Ascending aorta (tissue), 2 donors: ENCODE results near the gene PDSS1. TPM values are rescaled to one million over a fixed set of nuclear protein-coding genes. Genes with fewer than 3 reads are reported as not detected.

Experiments used
- DNase-seq, 2 donors: peaks; one replicate each; pipeline ENCODE4 v3.0.0-alpha.2; 2019; ENCODE audit warnings: low spot score in 2 of 2
- H3K27ac ChIP-seq, 2 donors: fragments of 200-600 bp; sonication (generic); one replicate each; pipeline ENCODE4 v1.5.1; 2016 to 2017; ENCODE audit warnings: mild to moderate bottlenecking in 1 of 2
- H3K27me3 ChIP-seq: fragments of 200-600 bp; sonication (generic); one replicate; pipeline ENCODE4 v1.5.1; 2017
- H3K36me3 ChIP-seq, 2 donors: fragments of 200-600 bp; sonication (generic); one replicate each; pipeline ENCODE4 v1.5.1; 2016
- H3K4me1 ChIP-seq, 2 donors: fragments of 200-600 bp; sonication (generic); one replicate each; pipeline ENCODE4 v1.5.1; 2016 to 2017; ENCODE audit warnings: mild to moderate bottlenecking in 1 of 2
- H3K4me3 ChIP-seq, 2 donors: fragments of 200-600 bp; sonication (generic); one replicate each; pipeline ENCODE4 v1.5.1; 2016 to 2017; ENCODE audit warnings: mild to moderate bottlenecking in 1 of 2
- H3K9me3 ChIP-seq, 2 donors: fragments of 200-600 bp; sonication (generic); one replicate each; pipeline ENCODE4 v1.5.1; 2016
- CTCF ChIP-seq, 3 experiments: fragments of 200-600 bp in 2 of 3; fragments of 450-650 bp in 1 of 3; sonication (generic) in 2 of 3; IDR thresholded peaks; one replicate each; pipeline ENCODE4 v1.5.1; 2016 to 2019; ENCODE audit warnings: antibody characterized with exemption in 3 of 3, mild to moderate bottlenecking in 1 of 3, moderate library complexity in 1 of 3
- intact Hi-C: fragments of 100-400 bp; cut with DNase I; formaldehyde crosslinking; loops from one replicate; pipeline ENCODE4 v1.15.1; 2023
- total RNA-seq: library from RNA; depleted of rRNA; stranded (reverse); fragments of >200 nt; gene quantifications from one replicate; pipeline ENCODE4 v1.1.0, GENCODE V29; 2016

Gene PDSS1
- total RNA-seq, 1 donor from 2014 or later, result not detected

- DNase-seq, result no peak
- Histone ChIP-seq H3K4me3 (no peak overlapping the region), H3K9me3 (peaks cover 0 to 7% of the 10 kb centered on the region in 2 donors), H3K27ac (no peak overlapping the region), H3K36me3 (no peaks in the 10 kb centered on the region), H3K27me3 (no peaks in the 10 kb centered on the region), H3K4me1 (peaks cover 0 to 8% of the 10 kb centered on the region in 2 donors)
- TF ChIP-seq CTCF (IDR thresholded peaks at IDR 0.05), result no peak
- intact Hi-C loops, result no loop called here
Measured at GRCh38 chr10:26790221-26790995, 92.9 kb downstream of the PDSS1 start.

- H3K9me3 ChIP-seq, result peaks cover 0 to 13% of the 10 kb centered on the region in 2 donors
- H3K4me1 ChIP-seq, result peaks cover 0 to 8% of the 10 kb centered on the region in 2 donors
- no peaks in the 10 kb centered on the region for H3K27me3 ChIP-seq
- H3K4me3 ChIP-seq, result no peak overlapping the region
- intact Hi-C loops, result no loop called here
- no peak for DNase-seq
- no peak for TF ChIP-seq CTCF (IDR thresholded peaks at IDR 0.05)
- H3K36me3 ChIP-seq, result no peaks in the 10 kb centered on the region
- H3K27ac ChIP-seq, result no peak overlapping the region
Measured at GRCh38 chr10:26792758-26793495, 95.4 kb downstream of the PDSS1 start.

Other genes starting within 250 kb of the PDSS1 start
- 5.7 TPM for gene ABI1, start 163.3 kb downstream of the PDSS1 start, total RNA-seq